ENCODE data around the gene MRPS7.

The MRPS7 gene

DNA sequence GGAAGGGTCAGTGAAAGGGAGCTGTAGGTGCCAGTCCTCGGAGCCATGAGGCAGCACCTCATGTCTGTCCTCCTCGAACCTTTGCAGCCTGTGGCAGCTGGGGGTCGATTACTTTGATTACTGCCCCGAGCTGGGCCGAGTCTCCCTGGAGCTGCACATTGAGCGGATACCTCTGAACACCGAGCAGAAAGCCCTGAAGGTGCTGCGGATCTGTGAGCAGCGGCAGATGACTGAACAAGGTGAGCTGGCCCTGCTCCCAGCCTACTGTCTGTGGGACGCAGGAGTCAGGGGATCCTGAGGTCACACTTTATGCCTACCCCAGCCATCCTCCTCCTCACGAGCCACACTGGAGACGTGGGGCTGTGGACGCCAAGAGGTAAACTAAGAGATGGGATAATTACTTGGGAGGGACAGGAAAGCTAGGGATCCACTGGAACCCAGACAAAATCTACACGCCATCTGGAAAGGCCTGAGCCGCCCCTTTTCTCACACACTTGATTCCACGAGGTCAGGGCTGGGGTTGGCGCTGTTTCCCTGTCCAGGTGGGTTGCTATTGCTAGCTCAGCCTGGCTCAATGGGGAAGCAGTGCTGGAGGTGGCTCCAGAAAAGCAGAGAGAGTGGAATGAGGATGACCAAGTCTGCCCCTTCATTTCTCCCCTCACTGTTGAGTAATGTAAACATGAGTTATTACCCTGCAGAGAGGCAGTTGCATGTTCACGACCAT is 29.8 kb upstream of the MRPS7 start:
- Histone ChIP-seq H3K27ac (ENCODE audit: low read length) (no peak overlapping the region), H3K9ac (ENCODE audit: low read length) (no peak overlapping the region), H3K4me1 (ENCODE audit: low read length) (no peaks in the 10 kb centered on the region), H3K9me3 (ENCODE audit: insufficient read depth, low read length) (no peaks in the 10 kb centered on the region), H3K36me3 (replicated peaks; ENCODE audit: low read depth, low read length) (peaks cover 63% of the 10 kb centered on the region), H3K79me2 (ENCODE audit: low read length) (no peaks in the 10 kb centered on the region), H3K27me3 (ENCODE audit: low read depth, low read length) (no peaks in the 10 kb centered on the region), H3K4me3 (ENCODE audit: low read length) (no peak overlapping the region), H2AFZ (ENCODE audit: low read depth, low read length) (no peak overlapping the region), H3K4me2 (ENCODE audit: low read length) (no peak overlapping the region), H4K20me1 (ENCODE audit: insufficient read depth, low read length) (no peaks in the 10 kb centered on the region)
- TF ChIP-seq EZH2phosphoT487 (IDR thresholded peaks at IDR 0.05; ENCODE audit: low read depth) (no peak), CTCF (IDR thresholded peaks at IDR 0.05; ENCODE audit: low read depth, low read length) (no peak)

GRCh38 chr17:75232786-75233185 is 28.9 kb upstream of the MRPS7 start:
- Histone ChIP-seq H3K27me3 (ENCODE audit: low read depth, low read length) (no peaks in the 10 kb centered on the region), H3K27ac (ENCODE audit: low read length) (no peak overlapping the region), H3K4me1 (ENCODE audit: low read length) (no peaks in the 10 kb centered on the region), H3K4me3 (ENCODE audit: low read length) (no peak overlapping the region), H3K36me3 (replicated peaks; ENCODE audit: low read depth, low read length) (peaks cover 69% of the 10 kb centered on the region), H2AFZ (ENCODE audit: low read depth, low read length) (no peak overlapping the region), H3K79me2 (ENCODE audit: low read length) (no peaks in the 10 kb centered on the region), H3K4me2 (ENCODE audit: low read length) (no peak overlapping the region), H3K9ac (ENCODE audit: low read length) (no peak overlapping the region), H3K9me3 (ENCODE audit: insufficient read depth, low read length) (no peaks in the 10 kb centered on the region), H4K20me1 (ENCODE audit: insufficient read depth, low read length) (no peaks in the 10 kb centered on the region)
- TF ChIP-seq CTCF (IDR thresholded peaks at IDR 0.05; ENCODE audit: low read depth, low read length) (no peak), EZH2phosphoT487 (IDR thresholded peaks at IDR 0.05; ENCODE audit: low read depth) (no peak)

DNA sequence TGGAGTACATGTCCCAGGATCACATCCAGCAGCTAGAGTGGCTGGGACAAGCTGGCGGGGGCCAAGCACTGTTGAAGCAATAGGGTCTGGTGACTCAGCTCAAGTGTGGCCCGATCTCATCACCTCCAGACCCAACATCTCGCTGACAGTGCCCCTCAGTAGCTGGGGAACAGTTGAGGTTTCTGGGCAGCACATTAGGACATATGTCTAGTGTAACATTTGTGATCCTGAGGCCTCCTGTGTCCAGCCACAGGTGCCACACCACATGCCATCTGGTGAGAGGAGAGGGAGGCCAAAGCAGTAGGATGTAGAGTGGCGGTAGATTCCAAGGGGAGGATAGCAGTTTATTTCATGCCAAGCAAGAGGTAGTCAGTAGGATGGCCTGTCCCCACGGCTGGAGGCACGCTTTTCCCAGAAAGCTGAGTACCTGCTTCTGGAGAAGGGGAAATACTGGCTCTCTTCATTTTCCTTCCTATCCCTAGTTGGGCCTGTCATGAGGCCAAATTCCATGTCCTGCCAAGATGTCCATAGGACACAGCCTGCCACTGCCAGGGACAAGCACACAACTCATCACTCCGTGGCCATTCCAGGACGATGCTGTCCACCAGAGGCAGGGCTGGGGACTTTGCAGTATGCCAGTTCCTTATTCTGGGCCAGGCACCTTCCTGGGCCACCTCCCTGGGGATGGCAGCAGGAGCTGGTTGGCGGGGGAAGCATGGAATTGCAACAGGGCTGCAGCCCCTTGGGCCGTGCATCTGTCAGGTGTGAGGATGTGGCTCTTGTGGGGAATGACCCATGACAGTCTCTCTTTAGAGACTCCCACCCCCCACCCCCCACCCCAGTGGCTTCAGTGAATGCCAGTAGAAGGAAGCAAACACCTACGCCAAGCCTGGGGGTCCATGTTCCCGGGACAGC is 24.3 kb upstream of the MRPS7 start:
- H3K4me3 ChIP-seq (ENCODE audit: low read length) = no peak overlapping the region
- TF ChIP-seq CTCF (IDR thresholded peaks at IDR 0.05; ENCODE audit: low read depth, low read length) = no peak
- TF ChIP-seq EZH2phosphoT487 (IDR thresholded peaks at IDR 0.05; ENCODE audit: low read depth) = no peak
- H3K4me2 ChIP-seq (ENCODE audit: low read length) = no peak overlapping the region
- H3K27ac ChIP-seq (ENCODE audit: low read length) = no peak overlapping the region
- H3K79me2 ChIP-seq (ENCODE audit: low read length) = no peaks in the 10 kb centered on the region
- H3K9ac ChIP-seq (ENCODE audit: low read length) = no peak overlapping the region
- no peak overlapping the region for H2AFZ ChIP-seq (ENCODE audit: low read depth, low read length)
- H3K27me3 ChIP-seq (ENCODE audit: low read depth, low read length) = no peaks in the 10 kb centered on the region
- H3K4me1 ChIP-seq (ENCODE audit: low read length) = peaks cover 14% of the 10 kb centered on the region
- H4K20me1 ChIP-seq (ENCODE audit: insufficient read depth, low read length) = no peaks in the 10 kb centered on the region
- H3K9me3 ChIP-seq (ENCODE audit: insufficient read depth, low read length) = no peaks in the 10 kb centered on the region
- H3K36me3 ChIP-seq (replicated peaks; ENCODE audit: low read depth, low read length) = peaks cover 72% of the 10 kb centered on the region

- H3K9ac ChIP-seq (ENCODE audit: low read length) = no peak overlapping the region
- no peak overlapping the region for H3K4me3 ChIP-seq (ENCODE audit: low read length)
- H2AFZ ChIP-seq (ENCODE audit: low read depth, low read length) = no peak overlapping the region
- no peaks in the 10 kb centered on the region for H4K20me1 ChIP-seq (ENCODE audit: insufficient read depth, low read length)
- no peaks in the 10 kb centered on the region for H3K9me3 ChIP-seq (ENCODE audit: insufficient read depth, low read length)
- H3K36me3 ChIP-seq (replicated peaks; ENCODE audit: low read depth, low read length) = peaks cover 71% of the 10 kb centered on the region
- peaks cover 22% of the 10 kb centered on the region for H3K4me1 ChIP-seq (ENCODE audit: low read length)
- no peaks in the 10 kb centered on the region for H3K79me2 ChIP-seq (ENCODE audit: low read length)
- no peak for TF ChIP-seq CTCF (IDR thresholded peaks at IDR 0.05; ENCODE audit: low read depth, low read length)
- TF ChIP-seq EZH2phosphoT487 (IDR thresholded peaks at IDR 0.05; ENCODE audit: low read depth) = no peak
- H3K4me2 ChIP-seq (ENCODE audit: low read length) = no peak overlapping the region
- no peak overlapping the region for H3K27ac ChIP-seq (ENCODE audit: low read length)
- H3K27me3 ChIP-seq (ENCODE audit: low read depth, low read length) = no peaks in the 10 kb centered on the region
Observed at GRCh38 chr17:75238020-75238580, 23.6 kb upstream of the MRPS7 start.

Measured in OCI-LY3 (cell line).